ENCODE data around the gene AHCYL2. TPM values are rescaled to one million over a fixed set of nuclear protein-coding genes. Genes with fewer than 3 reads are reported as not detected.
"Not testable (repeated sequence)": the region's sequence is repeated elsewhere in the genome, so short reads cannot be mapped to it uniquely, and the experiment has no call there.

AHCYL2 gene
- total RNA-seq, 4 donors from 2014 or later = 10.9 to 19.4 (median 14.6) TPM

- TF ChIP-seq, protein P1, sequence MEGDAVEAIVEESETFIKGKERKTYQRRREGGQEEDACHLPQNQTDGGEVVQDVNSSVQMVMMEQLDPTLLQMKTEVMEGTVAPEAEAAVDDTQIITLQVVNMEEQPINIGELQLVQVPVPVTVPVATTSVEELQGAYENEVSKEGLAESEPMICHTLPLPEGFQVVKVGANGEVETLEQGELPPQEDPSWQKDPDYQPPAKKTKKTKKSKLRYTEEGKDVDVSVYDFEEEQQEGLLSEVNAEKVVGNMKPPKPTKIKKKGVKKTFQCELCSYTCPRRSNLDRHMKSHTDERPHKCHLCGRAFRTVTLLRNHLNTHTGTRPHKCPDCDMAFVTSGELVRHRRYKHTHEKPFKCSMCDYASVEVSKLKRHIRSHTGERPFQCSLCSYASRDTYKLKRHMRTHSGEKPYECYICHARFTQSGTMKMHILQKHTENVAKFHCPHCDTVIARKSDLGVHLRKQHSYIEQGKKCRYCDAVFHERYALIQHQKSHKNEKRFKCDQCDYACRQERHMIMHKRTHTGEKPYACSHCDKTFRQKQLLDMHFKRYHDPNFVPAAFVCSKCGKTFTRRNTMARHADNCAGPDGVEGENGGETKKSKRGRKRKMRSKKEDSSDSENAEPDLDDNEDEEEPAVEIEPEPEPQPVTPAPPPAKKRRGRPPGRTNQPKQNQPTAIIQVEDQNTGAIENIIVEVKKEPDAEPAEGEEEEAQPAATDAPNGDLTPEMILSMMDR (IDR thresholded peaks at IDR 0.05) = no peak
- no peak for ATAC-seq (ENCODE audit: low FRiP score)
- DNase-seq (ENCODE audit: low spot score) = no peak
These were observed 168.4 kb downstream of the AHCYL2 start for GRCh38 chr7:129393255-129393654.

DNA sequence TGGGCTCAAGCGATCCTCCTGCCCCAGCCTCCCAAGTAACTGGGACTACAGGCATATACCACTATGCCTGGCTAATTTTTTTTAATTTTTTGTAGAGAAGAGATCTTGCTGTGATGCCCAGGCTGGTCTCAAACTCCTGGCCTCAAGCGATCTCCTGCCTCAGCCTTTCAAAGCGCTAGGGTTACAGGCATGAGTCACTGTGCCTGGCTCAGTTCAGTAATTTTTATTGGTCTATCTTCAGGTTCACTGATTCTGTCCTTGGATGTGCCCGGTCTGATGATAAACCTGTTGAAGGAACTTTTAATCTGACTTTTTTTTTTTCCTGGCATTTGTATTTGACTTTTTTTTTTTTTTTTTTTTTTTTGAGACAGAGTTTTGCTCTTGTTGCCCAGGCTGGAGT lies 169.3 kb downstream of the AHCYL2 start:
- DNase-seq (ENCODE audit: low spot score) (no peak), ATAC-seq (ENCODE audit: low FRiP score) (no peak)
- TF ChIP-seq, protein P1 (IDR thresholded peaks at IDR 0.05) = no peak

DNA sequence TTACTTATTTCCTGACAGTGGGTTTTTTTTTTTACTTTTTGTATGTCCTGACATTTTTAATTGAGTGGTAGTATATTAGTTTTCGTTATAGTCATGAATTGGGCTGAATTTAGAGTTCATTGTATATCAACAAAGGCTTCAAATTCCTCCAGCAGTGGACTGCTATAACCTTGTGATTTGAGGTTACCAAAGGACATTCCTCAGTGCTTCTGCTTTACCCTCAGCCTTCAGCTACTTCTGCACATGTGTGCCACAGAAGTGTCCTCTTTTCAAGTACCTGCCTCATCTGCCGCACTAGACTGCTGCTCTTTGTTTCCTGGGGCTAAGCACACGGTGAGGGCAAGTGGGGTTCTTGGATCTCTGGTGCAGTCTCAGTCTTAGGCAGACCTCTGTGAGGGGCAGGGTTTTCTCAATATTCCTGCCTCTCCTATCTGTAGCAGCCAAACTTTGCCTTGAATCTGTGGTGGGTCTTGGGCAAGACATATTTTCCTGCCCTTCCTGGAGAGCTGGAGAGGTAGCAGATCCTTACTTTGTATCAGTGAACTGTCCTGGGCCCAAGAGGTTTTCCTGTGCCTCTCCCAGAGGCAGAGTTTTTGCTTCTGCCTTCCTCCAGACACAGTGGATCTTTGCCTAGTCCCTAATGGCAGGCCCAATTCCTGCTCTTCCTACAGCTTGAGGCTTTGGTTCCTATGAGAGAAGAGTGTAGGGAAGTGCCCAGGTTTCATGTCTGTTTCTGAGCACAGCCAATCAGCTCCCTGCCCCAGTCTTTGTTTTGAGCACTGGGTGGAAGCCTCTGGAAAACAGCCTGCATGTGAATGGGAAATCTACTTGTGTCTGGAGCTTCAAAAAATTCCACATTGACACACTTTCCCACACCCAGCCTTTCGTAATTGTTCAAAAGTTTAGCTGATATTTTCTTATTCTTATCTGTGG lies 170.4 kb downstream of the AHCYL2 start:
- ATAC-seq (ENCODE audit: low FRiP score) (no peak), DNase-seq (ENCODE audit: low spot score) (no peak)
- TF ChIP-seq, protein P1 (IDR thresholded peaks at IDR 0.05) = no peak

GRCh38 chr7:129401228-129401966 lies 176.6 kb downstream of the AHCYL2 start:
- DNase-seq (ENCODE audit: low spot score) (no peak), ATAC-seq (ENCODE audit: low FRiP score) (no peak)
- TF ChIP-seq, protein P1 (IDR thresholded peaks at IDR 0.05) = no peak

- ATAC-seq (ENCODE audit: low FRiP score) (no peak), DNase-seq (ENCODE audit: low spot score) (no peak)
- TF ChIP-seq, protein P1 (IDR thresholded peaks at IDR 0.05) = no peak
These were observed 177.4 kb downstream of the AHCYL2 start for GRCh38 chr7:129401967-129402860.

- DNase-seq (ENCODE audit: low spot score) (no peak), ATAC-seq (ENCODE audit: low FRiP score) (no peak)
- TF ChIP-seq, protein P1 (IDR thresholded peaks at IDR 0.05) = no peak
These were observed 180.7 kb downstream of the AHCYL2 start for GRCh38 chr7:129405527-129405926.

- ATAC-seq (ENCODE audit: low FRiP score); DNase-seq (ENCODE audit: low spot score): not testable (repeated sequence)
These were observed 185.4 kb downstream of the AHCYL2 start for GRCh38 chr7:129410238-129410637.

All from omental fat pad (tissue), 4 donors.